ENCODE results near the gene AGAP5.

The AGAP5 gene

DNA sequence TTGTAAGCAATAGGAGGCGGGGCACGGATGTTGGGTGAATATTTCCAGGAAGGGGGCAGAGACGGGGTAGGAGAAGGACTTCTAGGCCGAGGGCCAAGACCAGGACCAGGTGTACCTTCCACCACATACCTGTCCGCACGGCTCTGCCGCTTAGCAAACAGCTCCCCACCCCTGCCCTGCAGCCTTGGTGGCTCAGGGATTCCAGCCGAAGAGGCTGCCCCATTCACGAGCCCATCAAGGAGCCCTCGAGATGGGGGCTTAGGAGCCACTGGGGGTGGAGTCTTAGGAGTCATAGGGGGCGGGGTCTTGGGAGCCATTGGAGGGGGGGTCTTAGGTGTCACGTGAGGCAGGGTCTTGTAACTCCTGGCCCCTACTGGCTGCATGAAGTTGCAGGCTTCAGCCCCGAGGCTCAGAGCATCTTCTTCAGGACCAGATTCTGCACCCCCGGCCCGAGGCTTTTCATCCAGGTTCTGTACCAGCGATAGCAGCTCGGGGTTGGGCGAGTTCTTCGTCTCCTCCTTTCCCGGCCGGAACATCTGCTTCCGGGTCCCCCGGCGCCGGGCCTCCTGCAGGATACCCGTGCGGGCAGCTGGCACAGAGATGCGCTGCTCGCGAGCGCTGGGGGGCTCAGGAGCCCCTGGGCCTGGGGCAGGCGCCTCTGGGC is 50.6 kb downstream of the AGAP5 start:
- DNase-seq (ENCODE audit: extremely low read depth, low read depth) = no peak
- TF ChIP-seq, protein P1, sequence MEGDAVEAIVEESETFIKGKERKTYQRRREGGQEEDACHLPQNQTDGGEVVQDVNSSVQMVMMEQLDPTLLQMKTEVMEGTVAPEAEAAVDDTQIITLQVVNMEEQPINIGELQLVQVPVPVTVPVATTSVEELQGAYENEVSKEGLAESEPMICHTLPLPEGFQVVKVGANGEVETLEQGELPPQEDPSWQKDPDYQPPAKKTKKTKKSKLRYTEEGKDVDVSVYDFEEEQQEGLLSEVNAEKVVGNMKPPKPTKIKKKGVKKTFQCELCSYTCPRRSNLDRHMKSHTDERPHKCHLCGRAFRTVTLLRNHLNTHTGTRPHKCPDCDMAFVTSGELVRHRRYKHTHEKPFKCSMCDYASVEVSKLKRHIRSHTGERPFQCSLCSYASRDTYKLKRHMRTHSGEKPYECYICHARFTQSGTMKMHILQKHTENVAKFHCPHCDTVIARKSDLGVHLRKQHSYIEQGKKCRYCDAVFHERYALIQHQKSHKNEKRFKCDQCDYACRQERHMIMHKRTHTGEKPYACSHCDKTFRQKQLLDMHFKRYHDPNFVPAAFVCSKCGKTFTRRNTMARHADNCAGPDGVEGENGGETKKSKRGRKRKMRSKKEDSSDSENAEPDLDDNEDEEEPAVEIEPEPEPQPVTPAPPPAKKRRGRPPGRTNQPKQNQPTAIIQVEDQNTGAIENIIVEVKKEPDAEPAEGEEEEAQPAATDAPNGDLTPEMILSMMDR (IDR thresholded peaks at IDR 0.05; ENCODE audit: low read depth, low read length, missing control alignments) = no peak
- peak overlapping the region; percentile 49 for H3K4me3 ChIP-seq (replicated peaks; ENCODE audit: low read depth, low read length)

DNA sequence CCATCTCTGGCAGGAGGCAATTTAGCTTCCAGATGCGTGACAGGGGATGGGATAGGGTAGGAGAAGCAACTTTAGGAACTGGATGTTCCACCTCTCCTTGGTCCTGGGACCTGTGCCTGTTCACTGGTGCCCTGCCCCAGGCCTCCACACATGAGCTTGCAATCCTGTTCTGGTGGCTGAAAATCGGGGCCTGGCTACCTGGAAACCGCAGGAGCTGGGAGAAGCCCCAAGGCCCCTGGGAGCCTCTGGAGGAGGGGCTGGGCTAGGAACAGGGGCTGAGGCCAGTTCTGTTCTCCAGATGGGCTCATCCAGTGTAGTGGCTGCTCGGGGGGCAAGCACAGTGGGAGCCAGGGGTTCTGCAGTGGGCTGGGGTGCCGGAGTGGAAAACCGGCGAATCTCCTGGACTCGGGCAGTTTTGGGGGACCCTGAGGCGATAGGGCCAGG is 51.3 kb downstream of the AGAP5 start:
- DNase-seq (ENCODE audit: extremely low read depth, low read depth) = no peak
- H3K4me3 ChIP-seq (replicated peaks; ENCODE audit: low read depth, low read length) = no peak overlapping the region
- TF ChIP-seq, protein P1 (IDR thresholded peaks at IDR 0.05; ENCODE audit: low read depth, low read length, missing control alignments) = no peak

DNA sequence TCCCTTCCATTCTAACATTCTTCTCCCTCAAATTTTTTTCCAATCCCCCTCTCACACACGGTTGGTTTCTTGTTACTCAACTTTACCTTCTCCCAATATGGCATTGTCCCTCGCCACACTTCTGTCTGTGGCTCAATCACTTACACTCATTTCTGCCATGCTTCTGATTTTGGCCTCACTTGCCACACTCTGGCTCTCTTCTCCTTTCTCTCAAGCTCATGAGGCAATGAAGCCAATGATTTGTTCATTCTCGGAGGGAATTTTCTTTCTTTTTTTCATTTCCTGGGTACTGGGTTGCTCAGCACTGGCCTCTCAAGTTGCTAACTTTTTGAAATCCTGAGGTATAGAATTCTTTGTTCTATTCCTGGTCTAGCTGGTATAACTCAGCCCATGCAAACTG is 52.7 kb downstream of the AGAP5 start:
- no peak for DNase-seq (ENCODE audit: extremely low read depth, low read depth)
- no peak overlapping the region for H3K4me3 ChIP-seq (replicated peaks; ENCODE audit: low read depth, low read length)
- TF ChIP-seq, protein P1 (IDR thresholded peaks at IDR 0.05; ENCODE audit: low read depth, low read length, missing control alignments) = no peak

DNA sequence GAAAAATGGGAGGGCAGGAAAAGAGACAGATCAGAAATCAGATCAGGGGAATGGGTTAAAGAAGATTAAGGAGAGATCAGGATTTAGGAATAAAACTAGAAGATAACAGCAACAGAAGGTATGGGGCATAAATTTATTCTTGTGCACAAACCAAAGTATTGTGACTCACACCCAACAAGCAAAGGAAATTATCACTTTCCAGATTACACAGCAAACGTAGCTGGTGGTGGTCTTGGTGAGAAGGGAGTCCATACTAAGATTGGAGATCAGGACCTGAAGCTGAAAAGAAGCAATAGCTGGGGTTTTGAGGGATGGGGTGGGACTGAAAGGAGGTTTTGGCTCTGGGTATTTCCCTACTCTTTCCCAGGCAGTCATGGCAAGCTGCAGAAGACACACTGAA is 53.1 kb downstream of the AGAP5 start:
- DNase-seq (ENCODE audit: extremely low read depth, low read depth) = no peak
- no peak overlapping the region for H3K4me3 ChIP-seq (replicated peaks; ENCODE audit: low read depth, low read length)
- TF ChIP-seq, protein P1 (IDR thresholded peaks at IDR 0.05; ENCODE audit: low read depth, low read length, missing control alignments) = no peak

DNA sequence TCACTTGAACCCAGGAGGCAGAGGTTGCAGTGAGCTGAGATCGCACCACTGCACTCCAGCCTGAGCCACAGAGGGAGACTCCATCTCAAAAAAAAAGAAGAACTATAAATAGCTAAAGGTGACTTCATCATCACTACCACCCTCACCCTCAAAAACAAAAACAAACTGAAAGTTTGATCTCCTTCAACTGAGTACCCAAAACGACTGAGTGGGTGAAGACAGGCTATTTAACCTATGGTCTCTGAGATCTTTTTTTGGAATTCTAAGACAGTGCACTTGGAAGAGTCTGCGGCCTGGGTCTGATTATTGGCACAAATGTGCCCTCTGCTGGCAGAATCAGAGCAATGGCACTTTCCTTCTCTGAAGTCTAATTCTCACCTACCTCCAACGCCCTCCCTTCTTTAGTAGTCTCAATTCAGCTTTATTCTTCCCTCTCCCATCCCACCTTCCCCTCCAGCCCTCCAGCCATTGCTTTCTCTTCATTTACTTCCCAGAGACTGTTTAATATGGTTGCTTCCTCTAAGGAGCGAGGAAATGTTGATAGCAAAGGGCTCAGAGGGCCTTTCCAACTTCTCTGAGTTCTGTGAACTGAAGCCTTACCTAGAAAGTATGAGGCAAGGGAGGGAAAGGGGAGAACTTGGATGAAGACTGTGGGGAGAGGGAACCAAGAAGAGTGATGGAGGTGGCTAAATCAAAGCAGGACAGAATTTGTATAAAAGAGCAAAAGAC is 53.7 kb downstream of the AGAP5 start:
- no peak for DNase-seq (ENCODE audit: extremely low read depth, low read depth)
- TF ChIP-seq, protein P1 (IDR thresholded peaks at IDR 0.05; ENCODE audit: low read depth, low read length, missing control alignments) = peak; percentile 74
- H3K4me3 ChIP-seq (replicated peaks; ENCODE audit: low read depth, low read length) = no peak overlapping the region

DNA sequence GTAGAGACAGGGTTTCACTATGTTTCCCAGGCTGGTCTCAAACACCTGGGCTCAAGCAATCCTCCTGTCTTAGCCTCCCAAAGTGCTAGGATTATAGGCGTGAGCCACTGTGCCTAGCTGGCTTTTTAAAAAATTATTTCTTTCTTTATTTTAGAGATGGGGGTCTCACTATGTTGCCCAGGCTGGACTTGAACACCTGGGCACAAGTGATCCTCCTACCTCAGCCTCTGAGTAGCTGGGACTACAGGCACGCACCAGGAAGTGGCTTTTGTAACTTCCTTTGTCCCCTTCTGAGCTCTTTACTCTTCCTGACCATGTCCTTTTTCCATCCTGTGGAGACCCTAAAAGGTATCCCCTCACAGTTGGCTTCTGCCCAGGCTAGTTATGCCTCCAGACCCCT is 54.5 kb downstream of the AGAP5 start:
- no peak overlapping the region for H3K4me3 ChIP-seq (replicated peaks; ENCODE audit: low read depth, low read length)
- TF ChIP-seq, protein P1 (IDR thresholded peaks at IDR 0.05; ENCODE audit: low read depth, low read length, missing control alignments) = no peak
- DNase-seq (ENCODE audit: extremely low read depth, low read depth) = no peak

Measured in HFF-Myc (cell line).